GM12892 (cell line): Measurements from ENCODE around the gene PRKAB1.

ENCODE experiments used
- POLR2A ChIP-seq: IDR thresholded peaks from 2 replicates; pipeline ENCODE4 v1.6.1; 2011; ENCODE audit warnings: low read depth, low read length, control low read depth
- POLR2AphosphoS5 ChIP-seq: IDR thresholded peaks from 2 replicates; pipeline ENCODE4 v1.6.1; 2011; ENCODE audit warnings: low read depth, low read length, control low read depth
- TAF1 ChIP-seq: IDR thresholded peaks from 2 replicates; pipeline ENCODE4 v1.6.1; 2011; ENCODE audit warnings: low read depth, mild to moderate bottlenecking, control low read depth, low read length, borderline replicate concordance

DNA sequence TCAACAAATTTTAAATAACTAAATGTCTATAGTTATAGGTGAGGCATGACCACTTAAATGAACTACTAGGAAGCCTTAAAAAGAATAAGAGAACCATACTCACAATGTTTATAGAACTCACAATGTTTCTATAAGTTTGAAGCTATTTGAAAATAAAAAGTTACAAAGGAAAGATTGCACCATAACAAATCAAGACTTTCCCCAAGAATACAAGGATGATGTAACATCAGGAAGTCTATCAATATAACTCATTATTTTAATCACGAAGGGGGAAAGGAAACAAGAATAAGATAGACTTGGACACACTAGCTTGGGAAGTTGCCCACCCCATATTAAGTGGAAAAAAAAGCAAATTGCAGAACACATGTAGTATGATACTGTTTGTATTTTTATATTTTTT lies 47.4 kb upstream of the PRKAB1 start:
- no peak for TF ChIP-seq TAF1
- no peak for TF ChIP-seq POLR2AphosphoS5
- no peak for TF ChIP-seq POLR2A
